Measurements from ENCODE around the gene PDX1.

The PDX1 gene

DNA sequence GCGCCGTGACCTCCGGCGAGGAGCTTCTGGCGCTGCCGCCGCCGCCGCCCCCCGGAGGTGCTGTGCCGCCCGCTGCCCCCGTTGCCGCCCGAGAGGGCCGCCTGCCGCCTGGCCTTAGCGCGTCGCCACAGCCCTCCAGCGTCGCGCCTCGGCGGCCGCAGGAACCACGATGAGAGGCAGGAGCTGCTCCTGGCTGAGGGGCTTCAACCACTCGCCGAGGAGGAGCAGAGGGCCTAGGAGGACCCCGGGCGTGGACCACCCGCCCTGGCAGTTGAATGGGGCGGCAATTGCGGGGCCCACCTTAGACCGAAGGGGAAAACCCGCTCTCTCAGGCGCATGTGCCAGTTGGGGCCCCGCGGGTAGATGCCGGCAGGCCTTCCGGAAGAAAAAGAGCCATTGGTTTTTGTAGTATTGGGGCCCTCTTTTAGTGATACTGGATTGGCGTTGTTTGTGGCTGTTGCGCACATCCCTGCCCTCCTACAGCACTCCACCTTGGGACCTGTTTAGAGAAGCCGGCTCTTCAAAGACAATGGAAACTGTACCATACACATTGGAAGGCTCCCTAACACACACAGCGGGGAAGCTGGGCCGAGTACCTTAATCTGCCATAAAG lies 4.8 kb downstream of the PDX1 start:
- no peak overlapping the region for H2AFZ ChIP-seq (ENCODE audit: low read depth)
- no peak overlapping the region for H3K27ac ChIP-seq
- no peaks in the 10 kb centered on the region for H3K79me2 ChIP-seq (ENCODE audit: insufficient read depth, low read depth)
- H3K4me3 ChIP-seq (IDR thresholded peaks at IDR 0.05; ENCODE audit: insufficient read depth, low read depth, low read length): no peak overlapping the region
- H3K4me1 ChIP-seq (ENCODE audit: low read depth, poor library complexity, severe bottlenecking): no peaks in the 10 kb centered on the region
- TF ChIP-seq, protein P1, sequence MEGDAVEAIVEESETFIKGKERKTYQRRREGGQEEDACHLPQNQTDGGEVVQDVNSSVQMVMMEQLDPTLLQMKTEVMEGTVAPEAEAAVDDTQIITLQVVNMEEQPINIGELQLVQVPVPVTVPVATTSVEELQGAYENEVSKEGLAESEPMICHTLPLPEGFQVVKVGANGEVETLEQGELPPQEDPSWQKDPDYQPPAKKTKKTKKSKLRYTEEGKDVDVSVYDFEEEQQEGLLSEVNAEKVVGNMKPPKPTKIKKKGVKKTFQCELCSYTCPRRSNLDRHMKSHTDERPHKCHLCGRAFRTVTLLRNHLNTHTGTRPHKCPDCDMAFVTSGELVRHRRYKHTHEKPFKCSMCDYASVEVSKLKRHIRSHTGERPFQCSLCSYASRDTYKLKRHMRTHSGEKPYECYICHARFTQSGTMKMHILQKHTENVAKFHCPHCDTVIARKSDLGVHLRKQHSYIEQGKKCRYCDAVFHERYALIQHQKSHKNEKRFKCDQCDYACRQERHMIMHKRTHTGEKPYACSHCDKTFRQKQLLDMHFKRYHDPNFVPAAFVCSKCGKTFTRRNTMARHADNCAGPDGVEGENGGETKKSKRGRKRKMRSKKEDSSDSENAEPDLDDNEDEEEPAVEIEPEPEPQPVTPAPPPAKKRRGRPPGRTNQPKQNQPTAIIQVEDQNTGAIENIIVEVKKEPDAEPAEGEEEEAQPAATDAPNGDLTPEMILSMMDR (conservative IDR thresholded peaks at IDR 0.05; ENCODE audit: low read depth, low read length): no peak
- H3K4me2 ChIP-seq: no peak overlapping the region
- H3K36me3 ChIP-seq (ENCODE audit: insufficient read depth): no peaks in the 10 kb centered on the region
- peaks cover 8% of the 10 kb centered on the region for H3K27me3 ChIP-seq (ENCODE audit: insufficient read depth, low read depth)
- no peak overlapping the region for H3K9ac ChIP-seq
- no peaks in the 10 kb centered on the region for H4K20me1 ChIP-seq (ENCODE audit: insufficient read depth)

DNA sequence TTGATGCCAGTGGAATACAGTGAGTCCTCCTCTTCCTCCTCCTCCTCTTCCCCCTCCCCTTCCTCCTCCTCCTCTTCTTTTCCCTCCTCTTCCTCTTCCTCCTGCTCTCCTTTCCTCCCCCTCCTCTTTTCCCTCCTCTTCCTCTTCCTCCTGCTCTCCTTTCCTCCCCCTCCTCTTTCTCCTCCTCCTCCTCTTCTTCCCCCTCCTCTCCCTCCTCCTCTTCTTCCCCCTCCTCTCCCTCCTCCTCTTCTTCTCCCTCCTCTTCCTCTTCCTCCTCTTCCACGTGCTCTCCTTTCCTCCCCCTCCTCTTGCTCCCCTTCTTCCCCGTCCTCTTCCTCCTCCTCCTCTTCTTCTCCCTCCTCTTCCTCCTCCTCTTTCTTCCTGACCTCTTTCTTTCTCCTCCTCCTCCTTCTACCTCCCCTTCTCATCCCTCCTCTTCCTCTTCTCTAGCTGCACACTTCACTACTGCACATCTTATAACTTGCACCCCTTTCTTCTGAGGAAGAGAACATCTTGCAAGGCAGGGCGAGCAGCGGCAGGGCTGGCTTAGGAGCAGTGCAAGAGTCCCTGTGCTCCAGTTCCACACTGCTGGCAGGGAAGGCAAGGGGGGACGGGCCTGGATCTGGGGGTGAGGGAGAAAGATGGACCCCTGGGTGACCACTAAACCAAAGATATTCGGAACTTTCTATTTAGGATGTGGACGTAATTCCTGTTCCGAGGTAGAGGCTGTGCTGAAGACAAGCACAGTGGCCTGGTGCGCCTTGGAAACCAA lies 5.6 kb downstream of the PDX1 start:
- Histone ChIP-seq H3K9ac (no peak overlapping the region), H3K4me3 (IDR thresholded peaks at IDR 0.05; ENCODE audit: insufficient read depth, low read depth, low read length) (no peak overlapping the region), H3K4me1 (ENCODE audit: low read depth, poor library complexity, severe bottlenecking) (no peaks in the 10 kb centered on the region), H3K79me2 (ENCODE audit: insufficient read depth, low read depth) (no peaks in the 10 kb centered on the region), H3K36me3 (ENCODE audit: insufficient read depth) (no peaks in the 10 kb centered on the region), H3K27ac (no peak overlapping the region), H2AFZ (ENCODE audit: low read depth) (no peak overlapping the region), H4K20me1 (ENCODE audit: insufficient read depth) (no peaks in the 10 kb centered on the region), H3K27me3 (ENCODE audit: insufficient read depth, low read depth) (peaks cover 6% of the 10 kb centered on the region), H3K4me2 (no peak overlapping the region)
- TF ChIP-seq, protein P1 (conservative IDR thresholded peaks at IDR 0.05; ENCODE audit: low read depth, low read length): no peak

DNA sequence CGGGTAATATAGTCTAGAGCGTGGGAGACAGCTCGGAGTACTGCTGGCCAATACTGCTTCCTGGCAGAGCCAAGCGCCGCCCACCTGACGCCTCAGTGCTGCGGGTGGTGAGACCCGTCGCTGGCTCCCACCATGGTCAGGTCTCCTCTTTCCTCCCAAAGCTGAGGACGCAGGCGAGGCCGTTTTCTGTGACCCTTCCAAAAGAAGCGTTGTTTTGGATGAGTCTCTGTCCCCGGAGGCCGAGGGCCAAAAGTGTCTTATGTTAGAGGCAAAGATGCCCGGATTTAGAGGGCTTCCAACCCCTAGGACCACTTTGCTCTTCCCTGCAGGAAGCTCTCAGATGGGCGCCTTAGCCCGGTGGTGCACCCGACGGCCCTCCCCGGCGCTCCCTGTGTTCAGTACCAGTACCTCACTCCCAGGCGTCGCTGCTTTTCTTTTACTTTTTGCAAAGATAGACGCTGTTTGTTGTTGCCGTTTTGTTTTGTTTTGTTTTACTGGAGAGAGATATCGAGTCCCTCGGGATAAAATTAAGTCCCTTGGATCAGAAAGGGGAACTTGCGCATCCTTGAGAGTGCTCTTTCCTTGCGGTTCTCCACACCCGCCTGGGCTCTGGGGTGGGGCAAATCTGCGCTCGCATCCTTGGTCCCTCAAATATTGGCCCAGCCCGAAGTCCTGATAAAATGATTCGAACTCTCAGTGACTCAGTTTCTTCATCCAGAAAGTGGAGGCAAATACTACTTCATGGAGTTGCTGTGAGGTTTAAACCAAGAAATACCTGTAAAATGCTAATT lies 7.0 kb downstream of the PDX1 start:
- no peaks in the 10 kb centered on the region for H4K20me1 ChIP-seq (ENCODE audit: insufficient read depth)
- H3K79me2 ChIP-seq (ENCODE audit: insufficient read depth, low read depth): no peaks in the 10 kb centered on the region
- no peaks in the 10 kb centered on the region for H3K36me3 ChIP-seq (ENCODE audit: insufficient read depth)
- H3K27me3 ChIP-seq (ENCODE audit: insufficient read depth, low read depth): no peaks in the 10 kb centered on the region; the same call in 1 of the 2 replicates
- H3K4me2 ChIP-seq: no peak overlapping the region
- H2AFZ ChIP-seq (ENCODE audit: low read depth): no peak overlapping the region
- H3K27ac ChIP-seq: no peak overlapping the region
- H3K4me3 ChIP-seq (IDR thresholded peaks at IDR 0.05; ENCODE audit: insufficient read depth, low read depth, low read length): no peak overlapping the region
- H3K9ac ChIP-seq: no peak overlapping the region
- no peaks in the 10 kb centered on the region for H3K4me1 ChIP-seq (ENCODE audit: low read depth, poor library complexity, severe bottlenecking)
- TF ChIP-seq, protein P1 (conservative IDR thresholded peaks at IDR 0.05; ENCODE audit: low read depth, low read length): no peak

DNA sequence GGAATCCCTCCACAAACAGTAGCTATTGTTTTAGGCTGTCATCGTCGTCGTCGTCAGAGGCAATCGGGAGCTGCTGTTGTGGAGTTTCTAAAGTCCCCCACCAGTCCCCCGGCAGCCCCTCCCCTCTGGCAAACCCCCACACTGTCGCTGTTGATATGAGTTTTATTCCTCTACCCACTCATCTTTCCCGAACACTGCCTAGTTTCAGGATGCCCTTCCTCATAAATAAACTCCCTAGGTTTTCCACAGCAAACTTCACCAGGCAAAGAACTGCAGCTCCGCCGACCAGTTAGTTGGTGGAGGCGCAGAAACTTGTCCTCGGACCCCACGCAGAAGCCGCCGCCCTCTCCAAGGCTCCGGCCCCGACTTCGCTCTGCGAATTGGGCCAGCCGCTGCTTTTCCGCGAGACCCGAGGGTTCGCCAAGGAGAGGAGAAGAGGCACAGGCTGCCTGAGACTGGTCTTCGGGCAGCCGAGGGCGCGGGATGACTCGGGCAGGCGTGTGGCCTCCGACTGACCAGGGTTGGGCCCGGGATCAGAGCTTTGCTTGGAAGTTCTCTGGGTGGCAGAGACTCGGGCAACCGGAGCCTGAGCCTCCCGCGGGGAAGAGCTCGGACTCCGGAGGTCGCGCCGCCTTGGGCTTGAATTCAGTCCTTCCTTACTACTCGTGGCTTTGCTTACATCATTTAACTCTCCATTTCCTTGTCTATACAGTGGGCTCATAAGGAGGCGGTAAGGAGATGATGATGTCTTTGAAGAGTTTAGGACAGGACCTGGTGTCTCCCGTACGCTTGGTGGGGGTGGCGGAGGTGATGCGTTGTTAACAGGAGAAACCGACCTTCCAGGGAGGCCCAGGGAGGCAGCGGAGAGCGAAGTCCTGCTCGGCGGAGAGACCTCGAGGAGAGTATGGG lies 7.9 kb downstream of the PDX1 start:
- no peak overlapping the region for H3K27ac ChIP-seq
- TF ChIP-seq, protein P1 (conservative IDR thresholded peaks at IDR 0.05; ENCODE audit: low read depth, low read length): no peak
- H3K36me3 ChIP-seq (ENCODE audit: insufficient read depth): no peaks in the 10 kb centered on the region
- H3K27me3 ChIP-seq (ENCODE audit: insufficient read depth, low read depth): no peaks in the 10 kb centered on the region; the same call in 1 of the 2 replicates
- H3K4me3 ChIP-seq (IDR thresholded peaks at IDR 0.05; ENCODE audit: insufficient read depth, low read depth, low read length): no peak overlapping the region
- H3K4me2 ChIP-seq: no peak overlapping the region
- no peaks in the 10 kb centered on the region for H3K4me1 ChIP-seq (ENCODE audit: low read depth, poor library complexity, severe bottlenecking)
- H3K9ac ChIP-seq: no peak overlapping the region
- H2AFZ ChIP-seq (ENCODE audit: low read depth): no peak overlapping the region
- H4K20me1 ChIP-seq (ENCODE audit: insufficient read depth): no peaks in the 10 kb centered on the region
- H3K79me2 ChIP-seq (ENCODE audit: insufficient read depth, low read depth): no peaks in the 10 kb centered on the region
